HepG2 (cell line): ENCODE measurements around the gene STIM1. TPM values are rescaled to one million over a fixed set of nuclear protein-coding genes. Genes with fewer than 3 reads are reported as not detected.

ENCODE experiments used
- AHR ChIP-seq: IDR thresholded peaks from 2 replicates; pipeline ENCODE4 v1.6.1; 2018; ENCODE audit warnings: missing genetic modification reagents, missing compliant biosample characterization
- AKAP8 ChIP-seq: sonication (generic); formaldehyde crosslinking; IDR thresholded peaks from 2 replicates; pipeline ENCODE4 v1.5.1; 2020; ENCODE audit warnings: mild to moderate bottlenecking, missing genetic modification reagents
- BRCA1 ChIP-seq: sonication (generic); formaldehyde crosslinking; IDR thresholded peaks from 2 replicates; pipeline ENCODE4 v1.4.0; 2020; ENCODE audit warnings: missing genetic modification reagents
- CHD4 ChIP-seq: fragments of 200-600 bp; sonication (generic); IDR thresholded peaks from 2 replicates; pipeline ENCODE4 v1.7.0; 2017; ENCODE audit warnings: mild to moderate bottlenecking, low read length, borderline replicate concordance
- CREB1 ChIP-seq, 2 experiments: fragments of 450-650 bp in 1 of 2; IDR thresholded peaks; 2 replicates each; pipeline ENCODE4 v1.6.1; 2016 to 2017; ENCODE audit warnings: control low read depth in 1 of 2, mild to moderate bottlenecking in 1 of 2, missing compliant biosample characterization in 1 of 2, missing genetic modification characterization in 1 of 2
- EHMT2 ChIP-seq: fragments of 200-600 bp; sonication (generic); IDR thresholded peaks from 2 replicates; pipeline ENCODE4 v1.7.0; 2017; ENCODE audit warnings: antibody characterized with exemption, low read depth, low read length, borderline replicate concordance
- GATA4 ChIP-seq: sonication (generic); IDR thresholded peaks from 2 replicates; pipeline ENCODE4 v1.6.1; 2016; ENCODE audit warnings: antibody characterized with exemption, low read depth, borderline replicate concordance
- IKZF1 ChIP-seq: fragments of 450-650 bp; IDR thresholded peaks from 2 replicates; pipeline ENCODE4 v1.7.1; 2016
- NR2F2 ChIP-seq: IDR thresholded peaks from 2 replicates; pipeline ENCODE4 v1.6.1; 2012; ENCODE audit warnings: low read depth, inconsistent platforms, borderline replicate concordance
- ZBTB20 ChIP-seq: sonication (generic); formaldehyde crosslinking; IDR thresholded peaks from 2 replicates; pipeline ENCODE4 v1.8.1; 2023; ENCODE audit warnings: missing genetic modification reagents, low read depth, mild to moderate bottlenecking, borderline replicate concordance
- ZFP82 ChIP-seq: sonication (generic); formaldehyde crosslinking; IDR thresholded peaks from 2 replicates; pipeline ENCODE4 v1.5.1; 2020; ENCODE audit warnings: mild to moderate bottlenecking, missing genetic modification reagents, borderline replicate concordance
- ZMYM3 ChIP-seq: sonication (generic); formaldehyde crosslinking; IDR thresholded peaks from 2 replicates; pipeline ENCODE4 v1.5.1; 2020; ENCODE audit warnings: mild to moderate bottlenecking, missing genetic modification reagents
- ZNF468 ChIP-seq: sonication (generic); formaldehyde crosslinking; IDR thresholded peaks from 2 replicates; pipeline ENCODE4 v1.8.0; 2022; ENCODE audit warnings: mild to moderate bottlenecking, moderate library complexity, missing genetic modification reagents
- ZNF615 ChIP-seq: sonication (generic); formaldehyde crosslinking; IDR thresholded peaks from 2 replicates; pipeline ENCODE4 v1.5.0; 2020; ENCODE audit warnings: mild to moderate bottlenecking, missing genetic modification reagents, borderline replicate concordance
- ZNF678 ChIP-seq: sonication (generic); formaldehyde crosslinking; IDR thresholded peaks from 2 replicates; pipeline ENCODE4 v1.4.0; 2020; ENCODE audit warnings: mild to moderate bottlenecking, missing genetic modification reagents
- ZNF782 ChIP-seq: sonication (generic); formaldehyde crosslinking; IDR thresholded peaks from 2 replicates; pipeline ENCODE4 v1.4.0; 2020; ENCODE audit warnings: missing genetic modification reagents, mild to moderate bottlenecking, borderline replicate concordance
- polyA plus RNA-seq, 8 experiments: library from polyadenylated mRNA; depleted of rRNA in 3 of 8; stranded (reverse) in 7 of 8; unstranded in 1 of 8; fragments of >200 nt; fragmentation: Illumina TruSeq in 4 of 8; extraction: Trizol in 4 of 8; gene quantifications; 2 replicates each; pipeline versions ENCODE4 v1.2.1 to v1.2.3, GENCODE V29; 2011 to 2016; ENCODE audit warnings: low read depth in 4 of 8, missing spikeins in 1 of 8, mixed read lengths in 1 of 8; ENCODE audit not compliant: insufficient read depth in 1 of 8
- total RNA-seq, 5 experiments: library from RNA; depleted of rRNA; stranded (reverse); fragments of >200 nt; fragmentation: Illumina TruSeq; extraction: Trizol; gene quantifications; 2 replicates each; pipeline ENCODE4 v1.2.3, GENCODE V29; 2016; ENCODE audit warnings: low read depth in 1 of 5
- TF ChIP-seq, protein P1 (sequence below), 2 experiments: fragments of 450-650 bp in 1 of 2; sonication (generic) in 1 of 2; formaldehyde crosslinking; IDR thresholded peaks; 2 replicates each; pipeline versions ENCODE4 v1.5.0 to v1.8.0; 2020 to 2022; ENCODE audit warnings: mild to moderate bottlenecking in 1 of 2, missing genetic modification reagents in 1 of 2
- TF ChIP-seq, protein P2 (sequence below): IDR thresholded peaks from 2 replicates; pipeline ENCODE4 v1.6.1; 2016; ENCODE audit warnings: missing biosample characterization, missing genetic modification reagents, low read depth
- TF ChIP-seq, protein P3 (sequence below): sonication (generic); formaldehyde crosslinking; IDR thresholded peaks from 2 replicates; pipeline ENCODE4 v1.4.0; 2020; ENCODE audit warnings: missing genetic modification reagents
- TF ChIP-seq, protein P4 (sequence below): sonication (generic); formaldehyde crosslinking; IDR thresholded peaks from 2 replicates; pipeline ENCODE4 v1.4.0; 2020; ENCODE audit warnings: missing genetic modification reagents; ENCODE audit errors: not compliant biosample characterization

Gene STIM1
- total and polyA plus RNA-seq, 2 of the 13 experiments (the other 11 are each of a cell fraction or from before 2014, with no cell fraction given) = 19.2 to 28.5 TPM

DNA sequence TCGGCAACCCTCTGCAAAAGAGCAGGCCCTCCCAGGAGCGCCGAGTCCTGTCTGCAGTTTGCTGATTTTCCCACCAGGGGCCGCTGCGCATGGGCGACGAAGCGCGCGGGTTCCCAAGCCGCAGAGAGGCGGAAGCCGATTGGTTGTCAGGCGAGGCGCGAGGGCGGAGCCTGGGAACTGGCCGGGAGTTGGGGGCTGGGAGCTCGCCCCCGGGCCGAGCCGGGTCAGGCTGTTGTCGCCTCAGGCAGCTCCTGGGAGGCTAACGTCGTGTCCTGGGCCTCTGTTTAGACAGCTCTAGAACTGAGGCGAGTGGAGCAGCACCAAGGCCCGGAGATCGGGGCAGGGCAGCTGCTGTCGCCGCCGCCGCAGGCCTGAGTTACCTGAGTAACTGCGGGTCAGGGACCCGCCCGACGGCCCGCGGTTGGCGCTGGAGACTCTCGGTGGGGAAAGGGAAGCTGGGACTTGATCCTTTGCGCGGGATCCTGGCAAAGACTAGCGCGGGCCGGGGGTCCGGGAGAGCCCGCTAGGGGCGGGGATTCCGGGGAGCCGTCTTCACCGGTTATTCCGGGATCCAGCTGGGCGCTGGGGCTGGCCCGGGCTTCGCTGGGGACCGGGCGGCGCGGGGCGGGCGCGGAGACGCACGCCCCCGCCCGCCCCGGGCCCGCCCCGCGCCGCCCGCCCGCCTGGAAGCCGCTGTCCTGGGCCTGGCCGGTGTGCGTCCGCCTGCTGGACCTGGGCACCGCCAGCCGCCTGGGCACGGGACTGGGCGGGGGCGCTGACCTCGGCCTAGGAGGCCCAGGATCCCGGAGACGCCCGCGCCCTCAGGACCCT lies at the start of gene STIM1 (continued):
- no peak for TF ChIP-seq IKZF1
- TF ChIP-seq AKAP8 (CRISPR knock-in tag) = no peak
- TF ChIP-seq, protein P1, sequence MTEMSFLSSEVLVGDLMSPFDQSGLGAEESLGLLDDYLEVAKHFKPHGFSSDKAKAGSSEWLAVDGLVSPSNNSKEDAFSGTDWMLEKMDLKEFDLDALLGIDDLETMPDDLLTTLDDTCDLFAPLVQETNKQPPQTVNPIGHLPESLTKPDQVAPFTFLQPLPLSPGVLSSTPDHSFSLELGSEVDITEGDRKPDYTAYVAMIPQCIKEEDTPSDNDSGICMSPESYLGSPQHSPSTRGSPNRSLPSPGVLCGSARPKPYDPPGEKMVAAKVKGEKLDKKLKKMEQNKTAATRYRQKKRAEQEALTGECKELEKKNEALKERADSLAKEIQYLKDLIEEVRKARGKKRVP (CRISPR knock-in tag; IDR thresholded peaks at IDR 0.05) = peak in 1 of 2 experiments; percentile 35; a peak in 1 of 4 replicates
- TF ChIP-seq AHR = no peak
- TF ChIP-seq, protein P2, sequence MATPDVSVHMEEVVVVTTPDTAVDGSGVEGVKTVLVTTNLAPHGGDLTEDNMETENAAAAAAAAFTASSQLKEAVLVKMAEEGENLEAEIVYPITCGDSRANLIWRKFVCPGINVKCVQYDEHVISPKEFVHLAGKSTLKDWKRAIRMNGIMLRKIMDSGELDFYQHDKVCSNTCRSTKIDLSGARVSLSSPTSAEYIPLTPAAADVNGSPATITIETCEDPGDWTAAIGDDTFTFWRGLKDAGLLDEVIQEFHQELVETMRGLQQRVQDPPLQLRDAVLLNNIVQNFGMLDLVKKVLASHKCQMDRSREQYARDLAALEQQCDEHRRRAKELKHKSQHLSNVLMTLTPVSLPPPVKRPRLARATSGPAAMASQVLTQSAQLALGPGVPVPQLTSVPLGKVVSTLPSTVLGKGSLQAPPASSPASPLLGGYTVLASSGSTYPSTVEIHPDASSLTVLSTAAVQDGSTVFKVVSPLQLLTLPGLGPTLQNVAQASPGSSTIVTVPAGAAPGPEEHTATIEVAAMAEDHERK (CRISPR knock-in tag) = no peak
- no peak for TF ChIP-seq ZNF678 (CRISPR knock-in tag)
- TF ChIP-seq ZNF782 = no peak
- TF ChIP-seq CREB1 (IDR thresholded peaks at IDR 0.05) = no peak
- TF ChIP-seq CREB1 (CRISPR knock-in tag; IDR thresholded peaks at IDR 0.05) = peak; percentile 61
- TF ChIP-seq GATA4 = no peak; the same call in 1 of the 2 replicates
- TF ChIP-seq CHD4 = no peak
- TF ChIP-seq EHMT2 = no peak
- no peak for TF ChIP-seq ZNF468 (CRISPR knock-in tag)
- no peak for TF ChIP-seq NR2F2
- peak; percentile 39; the same call in 1 of the 2 replicates for TF ChIP-seq ZMYM3 (CRISPR knock-in tag)
- TF ChIP-seq ZFP82 (CRISPR knock-in tag) = 0 out of 2 replicates have a peak, but pooled peaks have one; percentile 55
- TF ChIP-seq, protein P3, sequence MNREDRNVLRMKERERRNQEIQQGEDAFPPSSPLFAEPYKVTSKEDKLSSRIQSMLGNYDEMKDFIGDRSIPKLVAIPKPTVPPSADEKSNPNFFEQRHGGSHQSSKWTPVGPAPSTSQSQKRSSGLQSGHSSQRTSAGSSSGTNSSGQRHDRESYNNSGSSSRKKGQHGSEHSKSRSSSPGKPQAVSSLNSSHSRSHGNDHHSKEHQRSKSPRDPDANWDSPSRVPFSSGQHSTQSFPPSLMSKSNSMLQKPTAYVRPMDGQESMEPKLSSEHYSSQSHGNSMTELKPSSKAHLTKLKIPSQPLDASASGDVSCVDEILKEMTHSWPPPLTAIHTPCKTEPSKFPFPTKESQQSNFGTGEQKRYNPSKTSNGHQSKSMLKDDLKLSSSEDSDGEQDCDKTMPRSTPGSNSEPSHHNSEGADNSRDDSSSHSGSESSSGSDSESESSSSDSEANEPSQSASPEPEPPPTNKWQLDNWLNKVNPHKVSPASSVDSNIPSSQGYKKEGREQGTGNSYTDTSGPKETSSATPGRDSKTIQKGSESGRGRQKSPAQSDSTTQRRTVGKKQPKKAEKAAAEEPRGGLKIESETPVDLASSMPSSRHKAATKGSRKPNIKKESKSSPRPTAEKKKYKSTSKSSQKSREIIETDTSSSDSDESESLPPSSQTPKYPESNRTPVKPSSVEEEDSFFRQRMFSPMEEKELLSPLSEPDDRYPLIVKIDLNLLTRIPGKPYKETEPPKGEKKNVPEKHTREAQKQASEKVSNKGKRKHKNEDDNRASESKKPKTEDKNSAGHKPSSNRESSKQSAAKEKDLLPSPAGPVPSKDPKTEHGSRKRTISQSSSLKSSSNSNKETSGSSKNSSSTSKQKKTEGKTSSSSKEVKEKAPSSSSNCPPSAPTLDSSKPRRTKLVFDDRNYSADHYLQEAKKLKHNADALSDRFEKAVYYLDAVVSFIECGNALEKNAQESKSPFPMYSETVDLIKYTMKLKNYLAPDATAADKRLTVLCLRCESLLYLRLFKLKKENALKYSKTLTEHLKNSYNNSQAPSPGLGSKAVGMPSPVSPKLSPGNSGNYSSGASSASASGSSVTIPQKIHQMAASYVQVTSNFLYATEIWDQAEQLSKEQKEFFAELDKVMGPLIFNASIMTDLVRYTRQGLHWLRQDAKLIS (CRISPR knock-in tag) = no peak
- TF ChIP-seq, protein P4, sequence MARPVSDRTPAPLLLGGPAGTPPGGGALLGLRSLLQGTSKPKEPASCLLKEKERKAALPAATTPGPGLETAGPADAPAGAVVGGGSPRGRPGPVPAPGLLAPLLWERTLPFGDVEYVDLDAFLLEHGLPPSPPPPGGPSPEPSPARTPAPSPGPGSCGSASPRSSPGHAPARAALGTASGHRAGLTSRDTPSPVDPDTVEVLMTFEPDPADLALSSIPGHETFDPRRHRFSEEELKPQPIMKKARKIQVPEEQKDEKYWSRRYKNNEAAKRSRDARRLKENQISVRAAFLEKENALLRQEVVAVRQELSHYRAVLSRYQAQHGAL = peak; percentile 89
- no peak for TF ChIP-seq ZBTB20
- TF ChIP-seq BRCA1 = 0 out of 2 replicates have a peak, but pooled peaks have one; percentile 66
- no peak for TF ChIP-seq ZNF615
